HepG2 (cell line): ENCODE measurements around the gene FXYD4. TPM values are rescaled to one million over a fixed set of nuclear protein-coding genes. Genes with fewer than 3 reads are reported as not detected.

ENCODE experiments used
- GTF3A ChIP-seq: sonication (generic); formaldehyde crosslinking; conservative IDR thresholded peaks from 2 replicates; pipeline ENCODE4 v1.4.0; 2020; ENCODE audit warnings: mild to moderate bottlenecking, missing genetic modification reagents
- HCFC1 ChIP-seq: fragments of 150-350 bp; IDR thresholded peaks from 2 replicates; pipeline ENCODE4 v1.6.1; 2014; ENCODE audit warnings: low read depth, low read length
- HOXA7 ChIP-seq: sonication (generic); formaldehyde crosslinking; IDR thresholded peaks from 2 replicates; pipeline ENCODE4 v1.8.1; 2022; ENCODE audit warnings: mild to moderate bottlenecking, missing genetic modification reagents, moderate library complexity
- KMT2A ChIP-seq: sonication (generic); formaldehyde crosslinking; IDR thresholded peaks from 2 replicates; pipeline ENCODE4 v1.4.0; 2020; ENCODE audit warnings: missing genetic modification reagents
- MIER3 ChIP-seq: IDR thresholded peaks from 2 replicates; pipeline ENCODE4 v1.6.1; 2016; ENCODE audit warnings: missing compliant biosample characterization, borderline replicate concordance
- MZF1 ChIP-seq: sonication (generic); formaldehyde crosslinking; IDR thresholded peaks from 2 replicates; pipeline ENCODE4 v1.8.1; 2023; ENCODE audit warnings: mild to moderate bottlenecking, missing genetic modification reagents, borderline replicate concordance
- NFE2 ChIP-seq: sonication (generic); formaldehyde crosslinking; IDR thresholded peaks from 2 replicates; pipeline ENCODE4 v1.4.0; 2020; ENCODE audit warnings: missing genetic modification reagents
- PHF21A ChIP-seq: sonication (generic); formaldehyde crosslinking; IDR thresholded peaks from 2 replicates; pipeline ENCODE4 v1.5.0; 2020; ENCODE audit warnings: mild to moderate bottlenecking, missing genetic modification reagents
- POLR2A ChIP-seq, 2 experiments: IDR thresholded peaks; 2 replicates each; pipeline ENCODE4 v1.6.1; 2011; ENCODE audit warnings: low read depth in 2 of 2, low read length in 2 of 2, mild to moderate bottlenecking in 1 of 2, moderate library complexity in 1 of 2; ENCODE audit not compliant: insufficient read depth in 1 of 2
- SALL2 ChIP-seq: sonication (generic); formaldehyde crosslinking; IDR thresholded peaks from 2 replicates; pipeline ENCODE4 v1.8.1; 2023; ENCODE audit warnings: mild to moderate bottlenecking, missing genetic modification reagents, inconsistent platforms
- SIN3B ChIP-seq: fragments of 150-350 bp; IDR thresholded peaks from 2 replicates; pipeline ENCODE4 v1.6.1; 2014; ENCODE audit warnings: low read length
- SNAPC2 ChIP-seq: sonication (generic); formaldehyde crosslinking; IDR thresholded peaks from 2 replicates; pipeline ENCODE4 v1.8.1; 2022; ENCODE audit warnings: mild to moderate bottlenecking, missing genetic modification reagents
- SNRNP70 ChIP-seq: fragments of 200-400 bp; formaldehyde crosslinking; IDR thresholded peaks from 2 replicates; pipeline ENCODE4 v1.6.1; 2017; ENCODE audit warnings: mild to moderate bottlenecking, low read depth, low read length, moderate library complexity
- TOE1 ChIP-seq: sonication (generic); formaldehyde crosslinking; IDR thresholded peaks from 2 replicates; pipeline ENCODE4 v1.4.0; 2020; ENCODE audit warnings: mild to moderate bottlenecking, missing genetic modification reagents
- ZNF556 ChIP-seq: sonication (generic); formaldehyde crosslinking; IDR thresholded peaks from 2 replicates; pipeline ENCODE4 v1.4.0; 2020; ENCODE audit warnings: mild to moderate bottlenecking, missing genetic modification reagents, borderline replicate concordance
- ZNF570 ChIP-seq: sonication (generic); formaldehyde crosslinking; IDR thresholded peaks from 2 replicates; pipeline ENCODE4 v1.4.0; 2020; ENCODE audit warnings: mild to moderate bottlenecking, missing genetic modification reagents, borderline replicate concordance
- ZNF607 ChIP-seq: sonication (generic); formaldehyde crosslinking; IDR thresholded peaks from 2 replicates; pipeline ENCODE4 v1.5.1; 2020; ENCODE audit warnings: missing genetic modification reagents, mild to moderate bottlenecking, borderline replicate concordance
- ZNF780A ChIP-seq: sonication (generic); formaldehyde crosslinking; IDR thresholded peaks from 2 replicates; pipeline ENCODE4 v1.8.0; 2022; ENCODE audit warnings: mild to moderate bottlenecking, missing genetic modification reagents, moderate library complexity
- polyA plus RNA-seq, 8 experiments: library from polyadenylated mRNA; depleted of rRNA in 3 of 8; stranded (reverse) in 7 of 8; unstranded in 1 of 8; fragments of >200 nt; fragmentation: Illumina TruSeq in 4 of 8; extraction: Trizol in 4 of 8; gene quantifications; 2 replicates each; pipeline versions ENCODE4 v1.2.1 to v1.2.3, GENCODE V29; 2011 to 2016; ENCODE audit warnings: low read depth in 4 of 8, missing spikeins in 1 of 8, mixed read lengths in 1 of 8; ENCODE audit not compliant: insufficient read depth in 1 of 8
- total RNA-seq, 5 experiments: library from RNA; depleted of rRNA; stranded (reverse); fragments of >200 nt; fragmentation: Illumina TruSeq; extraction: Trizol; gene quantifications; 2 replicates each; pipeline ENCODE4 v1.2.3, GENCODE V29; 2016; ENCODE audit warnings: low read depth in 1 of 5
- TF ChIP-seq, protein P1 (sequence below): sonication (generic); formaldehyde crosslinking; IDR thresholded peaks from 2 replicates; pipeline ENCODE4 v1.8.0; 2022; ENCODE audit warnings: mild to moderate bottlenecking, missing genetic modification reagents, moderate library complexity
- TF ChIP-seq, protein P2 (sequence below): fragments of 450-650 bp; IDR thresholded peaks from 2 replicates; pipeline ENCODE4 v1.6.1; 2017; ENCODE audit warnings: mild to moderate bottlenecking
- TF ChIP-seq, protein P3 (sequence below): sonication (generic); formaldehyde crosslinking; IDR thresholded peaks from 2 replicates; pipeline ENCODE4 v1.8.0; 2023; ENCODE audit warnings: mild to moderate bottlenecking, missing genetic modification reagents
- TF ChIP-seq, protein P4 (sequence below): sonication (generic); formaldehyde crosslinking; conservative IDR thresholded peaks from 2 replicates; pipeline ENCODE4 v1.8.0; 2022; ENCODE audit warnings: low read depth, missing genetic modification reagents
- TF ChIP-seq, protein P5 (sequence below): sonication (generic); formaldehyde crosslinking; IDR thresholded peaks from 2 replicates; pipeline ENCODE4 v1.8.1; 2023; ENCODE audit warnings: mild to moderate bottlenecking, missing genetic modification reagents

Gene FXYD4
- total and polyA plus RNA-seq, 2 of the 13 experiments (the other 11 are each of a cell fraction or from before 2014, with no cell fraction given), result not detected

DNA sequence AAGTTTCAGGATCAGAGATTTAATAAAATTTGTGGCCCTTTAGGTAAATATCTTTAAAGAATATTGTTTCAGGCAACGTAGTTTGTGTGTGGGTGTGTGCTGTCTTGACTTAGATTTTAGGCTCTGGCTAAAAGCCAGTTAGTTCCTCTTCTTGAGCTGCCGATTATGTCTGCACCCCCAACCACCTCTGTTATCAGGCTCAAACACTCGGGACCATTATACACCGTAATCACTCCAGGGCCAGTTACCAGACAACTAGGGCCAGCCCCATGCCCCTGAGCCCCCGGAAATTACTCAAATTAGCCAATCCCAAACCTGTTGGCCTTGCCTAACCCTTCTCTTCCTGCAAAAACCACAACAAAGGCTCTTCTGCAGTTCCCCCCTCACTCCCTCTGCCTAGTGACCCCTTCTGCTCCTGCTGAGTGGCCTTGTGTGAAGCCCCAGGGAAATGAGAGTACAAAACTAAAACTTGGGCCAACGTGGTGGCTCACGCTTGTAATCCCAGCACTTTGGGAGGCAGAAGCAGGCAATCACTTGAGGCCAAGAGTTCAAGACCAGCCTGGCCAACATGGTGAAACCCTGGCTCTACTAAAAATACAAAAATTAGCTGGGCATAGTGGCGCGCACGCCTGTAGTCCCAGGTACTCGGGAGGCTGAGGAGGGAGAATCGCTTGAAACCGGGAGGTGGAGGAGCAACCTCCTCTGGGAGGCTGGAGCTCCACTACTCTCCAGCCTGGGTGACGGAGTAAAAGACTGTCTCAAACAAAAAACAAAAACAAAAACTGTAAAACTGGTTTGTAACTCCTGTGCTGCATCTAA is 46.7 kb downstream of the FXYD4 start (continued):
- TF ChIP-seq MZF1 (CRISPR knock-in tag) (no peak), SNAPC2 (CRISPR knock-in tag) (no peak), PHF21A (CRISPR knock-in tag) (peak; percentile 69; the same call in 1 of the 2 replicates), SIN3B (no peak), HOXA7 (CRISPR knock-in tag) (no peak), NFE2 (CRISPR knock-in tag) (no peak), TOE1 (CRISPR knock-in tag) (no peak), HCFC1 (no peak), ZNF556 (CRISPR knock-in tag) (no peak), SNRNP70 (no peak), GTF3A (no peak), SALL2 (no peak), ZNF780A (CRISPR knock-in tag) (no peak), POLR2A (IDR thresholded peaks at IDR 0.05; ENCODE audit: insufficient read depth in 1 of 2, low read depth in 2 of 2, low read length in 2 of 2) (no peak), MIER3 (CRISPR knock-in tag) (peak; percentile 64; the same call in 1 of the 2 replicates), ZNF607 (CRISPR knock-in tag) (no peak), ZNF570 (CRISPR knock-in tag) (no peak), KMT2A (CRISPR knock-in tag) (no peak)
- TF ChIP-seq, protein P1, sequence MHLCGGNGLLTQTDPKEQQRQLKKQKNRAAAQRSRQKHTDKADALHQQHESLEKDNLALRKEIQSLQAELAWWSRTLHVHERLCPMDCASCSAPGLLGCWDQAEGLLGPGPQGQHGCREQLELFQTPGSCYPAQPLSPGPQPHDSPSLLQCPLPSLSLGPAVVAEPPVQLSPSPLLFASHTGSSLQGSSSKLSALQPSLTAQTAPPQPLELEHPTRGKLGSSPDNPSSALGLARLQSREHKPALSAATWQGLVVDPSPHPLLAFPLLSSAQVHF, result no peak
- TF ChIP-seq, protein P2, sequence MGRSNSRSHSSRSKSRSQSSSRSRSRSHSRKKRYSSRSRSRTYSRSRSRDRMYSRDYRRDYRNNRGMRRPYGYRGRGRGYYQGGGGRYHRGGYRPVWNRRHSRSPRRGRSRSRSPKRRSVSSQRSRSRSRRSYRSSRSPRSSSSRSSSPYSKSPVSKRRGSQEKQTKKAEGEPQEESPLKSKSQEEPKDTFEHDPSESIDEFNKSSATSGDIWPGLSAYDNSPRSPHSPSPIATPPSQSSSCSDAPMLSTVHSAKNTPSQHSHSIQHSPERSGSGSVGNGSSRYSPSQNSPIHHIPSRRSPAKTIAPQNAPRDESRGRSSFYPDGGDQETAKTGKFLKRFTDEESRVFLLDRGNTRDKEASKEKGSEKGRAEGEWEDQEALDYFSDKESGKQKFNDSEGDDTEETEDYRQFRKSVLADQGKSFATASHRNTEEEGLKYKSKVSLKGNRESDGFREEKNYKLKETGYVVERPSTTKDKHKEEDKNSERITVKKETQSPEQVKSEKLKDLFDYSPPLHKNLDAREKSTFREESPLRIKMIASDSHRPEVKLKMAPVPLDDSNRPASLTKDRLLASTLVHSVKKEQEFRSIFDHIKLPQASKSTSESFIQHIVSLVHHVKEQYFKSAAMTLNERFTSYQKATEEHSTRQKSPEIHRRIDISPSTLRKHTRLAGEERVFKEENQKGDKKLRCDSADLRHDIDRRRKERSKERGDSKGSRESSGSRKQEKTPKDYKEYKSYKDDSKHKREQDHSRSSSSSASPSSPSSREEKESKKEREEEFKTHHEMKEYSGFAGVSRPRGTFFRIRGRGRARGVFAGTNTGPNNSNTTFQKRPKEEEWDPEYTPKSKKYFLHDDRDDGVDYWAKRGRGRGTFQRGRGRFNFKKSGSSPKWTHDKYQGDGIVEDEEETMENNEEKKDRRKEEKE, result no peak
- TF ChIP-seq, protein P3, sequence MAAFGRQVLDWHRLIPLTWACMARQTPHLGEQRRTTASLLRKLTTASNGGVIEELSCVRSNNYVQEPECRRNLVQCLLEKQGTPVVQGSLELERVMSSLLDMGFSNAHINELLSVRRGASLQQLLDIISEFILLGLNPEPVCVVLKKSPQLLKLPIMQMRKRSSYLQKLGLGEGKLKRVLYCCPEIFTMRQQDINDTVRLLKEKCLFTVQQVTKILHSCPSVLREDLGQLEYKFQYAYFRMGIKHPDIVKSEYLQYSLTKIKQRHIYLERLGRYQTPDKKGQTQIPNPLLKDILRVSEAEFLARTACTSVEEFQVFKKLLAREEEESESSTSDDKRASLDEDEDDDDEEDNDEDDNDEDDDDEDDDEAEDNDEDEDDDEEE (CRISPR knock-in tag), result no peak
- TF ChIP-seq, protein P4, sequence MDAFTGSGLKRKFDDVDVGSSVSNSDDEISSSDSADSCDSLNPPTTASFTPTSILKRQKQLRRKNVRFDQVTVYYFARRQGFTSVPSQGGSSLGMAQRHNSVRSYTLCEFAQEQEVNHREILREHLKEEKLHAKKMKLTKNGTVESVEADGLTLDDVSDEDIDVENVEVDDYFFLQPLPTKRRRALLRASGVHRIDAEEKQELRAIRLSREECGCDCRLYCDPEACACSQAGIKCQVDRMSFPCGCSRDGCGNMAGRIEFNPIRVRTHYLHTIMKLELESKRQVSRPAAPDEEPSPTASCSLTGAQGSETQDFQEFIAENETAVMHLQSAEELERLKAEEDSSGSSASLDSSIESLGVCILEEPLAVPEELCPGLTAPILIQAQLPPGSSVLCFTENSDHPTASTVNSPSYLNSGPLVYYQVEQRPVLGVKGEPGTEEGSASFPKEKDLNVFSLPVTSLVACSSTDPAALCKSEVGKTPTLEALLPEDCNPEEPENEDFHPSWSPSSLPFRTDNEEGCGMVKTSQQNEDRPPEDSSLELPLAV (CRISPR knock-in tag), result no peak
- TF ChIP-seq, protein P5, sequence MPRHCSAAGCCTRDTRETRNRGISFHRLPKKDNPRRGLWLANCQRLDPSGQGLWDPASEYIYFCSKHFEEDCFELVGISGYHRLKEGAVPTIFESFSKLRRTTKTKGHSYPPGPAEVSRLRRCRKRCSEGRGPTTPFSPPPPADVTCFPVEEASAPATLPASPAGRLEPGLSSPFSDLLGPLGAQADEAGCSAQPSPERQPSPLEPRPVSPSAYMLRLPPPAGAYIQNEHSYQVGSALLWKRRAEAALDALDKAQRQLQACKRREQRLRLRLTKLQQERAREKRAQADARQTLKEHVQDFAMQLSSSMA (CRISPR knock-in tag), result no peak
